Kidney tubule cell (primary cell): Measurements from ENCODE around the gene XKR7.

Experiments
- DNase-seq: peaks from one replicate; pipeline ENCODE4 v3.0.0-alpha.2; 2018; ENCODE audit warnings: low spot score

XKR7 gene

GRCh38 chr20:32045999-32046398 is 78.0 kb downstream of the XKR7 start:
- DNase-seq: no peak

DNA sequence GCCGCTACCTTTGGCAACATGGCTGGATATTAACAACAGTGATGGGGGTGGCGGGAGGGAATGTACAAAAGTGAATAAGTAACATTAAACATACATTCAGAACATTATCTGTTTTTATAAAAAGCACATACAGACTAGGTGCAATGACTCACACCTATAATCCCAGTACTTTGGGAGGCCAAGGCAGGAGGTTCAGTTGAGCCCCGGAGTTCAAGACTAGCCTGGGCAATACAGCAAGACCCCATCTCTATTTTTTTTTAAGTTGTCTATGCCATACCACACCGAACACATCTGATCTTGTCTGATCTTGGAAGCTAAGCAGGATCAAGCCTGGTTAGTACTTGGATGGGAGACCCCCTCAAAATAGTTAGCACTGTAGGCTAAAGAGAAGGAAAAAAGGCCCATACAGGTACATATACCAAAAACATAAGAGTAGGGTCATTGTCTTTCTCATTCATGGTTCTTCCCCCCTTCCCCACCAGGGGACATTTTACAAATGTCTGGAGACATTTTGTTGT is 82.4 kb downstream of the XKR7 start:
- no peak for DNase-seq

GRCh38 chr20:32050851-32051556 is 83.1 kb downstream of the XKR7 start:
- no peak for DNase-seq

DNA sequence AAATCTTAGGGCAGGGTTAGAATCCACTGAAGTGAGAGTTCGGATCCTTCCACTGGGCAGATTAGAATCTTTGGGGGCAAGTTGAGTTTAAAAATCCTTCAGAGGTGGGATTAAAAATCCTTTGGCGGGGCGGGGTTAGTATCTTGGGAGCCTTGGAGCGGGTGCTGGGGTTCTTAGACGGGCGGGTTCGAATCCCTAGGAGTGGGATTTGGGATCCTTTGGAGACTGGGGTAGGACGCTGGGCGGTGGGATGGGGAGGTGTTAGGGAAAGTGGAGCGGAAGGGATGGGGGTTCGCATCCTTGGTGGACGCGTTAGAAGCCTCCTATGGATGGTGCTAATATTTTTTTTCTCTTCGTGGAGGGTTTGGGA is 83.8 kb downstream of the XKR7 start:
- DNase-seq: no peak

DNA sequence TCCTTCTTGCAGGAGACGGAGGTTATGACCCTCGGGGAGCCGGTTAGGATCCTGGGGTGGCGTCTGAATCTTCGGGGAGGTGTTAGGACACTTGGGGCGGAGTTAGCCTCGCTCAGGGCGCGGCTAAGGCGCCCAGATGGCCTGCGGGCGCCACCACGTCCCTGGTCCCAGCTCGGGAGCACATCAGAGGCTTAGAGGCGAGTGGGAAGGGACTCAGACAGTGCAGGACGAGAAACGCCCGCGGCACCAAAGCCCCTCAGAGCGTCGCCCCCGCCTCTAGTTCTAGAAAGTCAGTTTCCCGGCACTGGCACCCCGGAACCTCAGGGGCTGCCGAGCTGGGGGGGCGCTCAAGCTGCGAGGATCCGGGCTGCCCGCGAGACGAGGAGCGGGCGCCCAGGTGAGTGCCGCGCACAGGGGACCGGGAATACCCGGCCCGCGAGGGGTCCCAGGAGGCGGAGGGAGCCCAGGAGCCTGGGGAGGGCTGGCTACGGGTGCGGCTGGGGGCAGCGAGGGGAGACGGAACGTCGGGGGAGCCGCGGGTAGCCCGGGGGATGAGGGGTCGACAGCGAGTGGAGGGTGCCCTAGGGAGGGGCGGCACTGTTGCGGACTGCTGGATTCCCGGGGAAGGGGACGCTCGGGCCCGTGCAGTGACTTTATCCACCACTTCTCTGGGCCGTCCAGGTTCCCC is 84.3 kb downstream of the XKR7 start, which contains the start of gene HCK:
Gene HCK, plus strand, starts transcription at position 153 of the 688 bp plus-strand sequence.
- DNase-seq: no peak

GRCh38 chr20:32052778-32053362 is 84.9 kb downstream of the XKR7 start:
- DNase-seq: no peak
